Measurements from ENCODE around the gene SLC41A1. TPM values are rescaled to one million over a fixed set of nuclear protein-coding genes. Genes with fewer than 3 reads are reported as not detected.

Gene SLC41A1
- total RNA-seq, 1 donor from 2014 or later: 25.9 TPM

DNA sequence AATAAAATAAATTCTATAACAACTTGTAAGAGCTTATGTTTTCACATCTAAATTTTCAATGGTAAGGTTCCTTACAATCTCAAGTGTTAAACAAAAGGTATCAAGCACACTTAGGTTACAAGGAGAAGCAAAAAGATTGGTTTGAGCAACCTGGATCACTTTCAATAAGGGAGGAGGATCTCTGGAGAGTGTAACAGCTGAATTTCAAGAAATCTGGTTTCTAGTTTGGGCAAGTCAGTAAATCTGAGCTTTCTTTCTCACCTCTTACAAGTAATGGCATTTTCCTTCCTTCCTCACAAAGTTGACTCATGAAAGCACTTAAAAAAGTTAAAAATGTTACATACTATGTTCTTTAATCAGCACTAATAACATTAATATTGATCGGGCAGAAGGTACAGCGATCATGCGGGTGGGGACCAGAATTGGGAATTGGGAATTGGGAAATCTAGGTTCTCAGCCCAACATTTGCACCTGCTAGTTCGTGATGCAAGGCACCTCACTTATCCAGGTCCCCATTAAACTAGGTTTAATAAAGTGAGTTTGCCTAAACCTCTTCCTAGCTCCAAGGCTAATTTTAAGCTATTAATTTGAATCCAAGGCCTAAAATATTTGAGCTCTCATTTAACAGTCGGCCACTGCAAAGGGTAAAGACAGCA lies 66.1 kb downstream of the SLC41A1 start:
- Mint-ChIP-seq H3K27ac (peak overlapping the region; percentile 24), H3K9me3 (no peaks in the 10 kb centered on the region), H3K36me3 (peaks cover 20% of the 10 kb centered on the region), H3K4me1 (ENCODE audit: unreplicated experiment) (peaks cover 23% of the 10 kb centered on the region), H3K4me3 (peak overlapping the region; percentile 78), H3K27me3 (peaks cover 5% of the 10 kb centered on the region)
- TF ChIP-seq, protein P1, sequence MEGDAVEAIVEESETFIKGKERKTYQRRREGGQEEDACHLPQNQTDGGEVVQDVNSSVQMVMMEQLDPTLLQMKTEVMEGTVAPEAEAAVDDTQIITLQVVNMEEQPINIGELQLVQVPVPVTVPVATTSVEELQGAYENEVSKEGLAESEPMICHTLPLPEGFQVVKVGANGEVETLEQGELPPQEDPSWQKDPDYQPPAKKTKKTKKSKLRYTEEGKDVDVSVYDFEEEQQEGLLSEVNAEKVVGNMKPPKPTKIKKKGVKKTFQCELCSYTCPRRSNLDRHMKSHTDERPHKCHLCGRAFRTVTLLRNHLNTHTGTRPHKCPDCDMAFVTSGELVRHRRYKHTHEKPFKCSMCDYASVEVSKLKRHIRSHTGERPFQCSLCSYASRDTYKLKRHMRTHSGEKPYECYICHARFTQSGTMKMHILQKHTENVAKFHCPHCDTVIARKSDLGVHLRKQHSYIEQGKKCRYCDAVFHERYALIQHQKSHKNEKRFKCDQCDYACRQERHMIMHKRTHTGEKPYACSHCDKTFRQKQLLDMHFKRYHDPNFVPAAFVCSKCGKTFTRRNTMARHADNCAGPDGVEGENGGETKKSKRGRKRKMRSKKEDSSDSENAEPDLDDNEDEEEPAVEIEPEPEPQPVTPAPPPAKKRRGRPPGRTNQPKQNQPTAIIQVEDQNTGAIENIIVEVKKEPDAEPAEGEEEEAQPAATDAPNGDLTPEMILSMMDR (conservative IDR thresholded peaks at IDR 0.05): no peak
- DNase-seq (ENCODE audit: extremely low spot score, unreplicated experiment): no peak

DNA sequence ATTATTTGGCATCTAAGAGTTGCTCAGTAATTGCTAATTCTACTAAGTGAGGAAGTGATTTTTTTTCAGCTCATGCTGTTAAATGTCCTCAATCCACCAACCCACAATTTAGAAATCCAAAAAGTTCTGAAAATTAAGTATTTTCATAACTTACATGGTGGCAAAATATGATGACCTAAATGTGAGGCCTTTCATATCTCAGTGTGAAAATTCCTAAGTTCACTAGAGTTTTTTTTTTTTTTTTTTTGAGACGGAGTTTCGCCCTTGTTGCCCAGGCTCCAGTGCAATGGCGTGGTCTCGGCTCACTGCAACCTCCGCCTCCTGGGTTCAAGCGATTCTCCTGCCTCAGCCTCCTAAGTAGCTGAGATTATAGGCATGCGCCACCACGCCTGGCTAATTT lies 68.6 kb downstream of the SLC41A1 start:
- Mint-ChIP-seq H3K36me3 (peaks cover 21% of the 10 kb centered on the region), H3K9me3 (no peaks in the 10 kb centered on the region), H3K4me3 (no peak overlapping the region), H3K27me3 (no peaks in the 10 kb centered on the region), H3K4me1 (ENCODE audit: unreplicated experiment) (peaks cover 23% of the 10 kb centered on the region), H3K27ac (no peak overlapping the region)
- TF ChIP-seq, protein P1 (conservative IDR thresholded peaks at IDR 0.05): no peak
- no peak for DNase-seq (ENCODE audit: extremely low spot score, unreplicated experiment)

DNA sequence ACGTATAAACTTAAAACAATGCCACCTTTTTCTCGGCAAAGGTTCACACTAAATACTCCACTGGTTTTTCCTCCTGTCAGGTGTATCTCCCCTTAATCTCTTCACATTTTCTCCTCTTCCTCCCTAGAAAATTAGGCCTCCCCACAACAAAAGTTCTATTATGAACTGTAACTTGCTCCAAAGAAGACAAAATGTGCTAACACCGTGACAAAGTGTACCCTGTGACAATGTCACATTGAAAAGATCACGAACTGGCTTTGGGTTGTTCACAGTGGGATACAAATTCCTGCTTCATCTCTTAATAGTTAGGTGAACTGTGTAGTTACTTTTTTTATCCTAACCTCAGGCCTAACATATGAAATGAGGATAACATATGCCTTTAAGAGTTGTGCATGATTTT lies 69.0 kb downstream of the SLC41A1 start:
- no peak overlapping the region for H3K27ac Mint-ChIP-seq
- no peaks in the 10 kb centered on the region for H3K9me3 Mint-ChIP-seq
- H3K4me3 Mint-ChIP-seq: no peak overlapping the region
- H3K27me3 Mint-ChIP-seq: no peaks in the 10 kb centered on the region
- TF ChIP-seq, protein P1 (conservative IDR thresholded peaks at IDR 0.05): no peak
- peaks cover 26% of the 10 kb centered on the region for H3K4me1 Mint-ChIP-seq (ENCODE audit: unreplicated experiment)
- no peak for DNase-seq (ENCODE audit: extremely low spot score, unreplicated experiment)
- H3K36me3 Mint-ChIP-seq: peaks cover 24% of the 10 kb centered on the region

DNA sequence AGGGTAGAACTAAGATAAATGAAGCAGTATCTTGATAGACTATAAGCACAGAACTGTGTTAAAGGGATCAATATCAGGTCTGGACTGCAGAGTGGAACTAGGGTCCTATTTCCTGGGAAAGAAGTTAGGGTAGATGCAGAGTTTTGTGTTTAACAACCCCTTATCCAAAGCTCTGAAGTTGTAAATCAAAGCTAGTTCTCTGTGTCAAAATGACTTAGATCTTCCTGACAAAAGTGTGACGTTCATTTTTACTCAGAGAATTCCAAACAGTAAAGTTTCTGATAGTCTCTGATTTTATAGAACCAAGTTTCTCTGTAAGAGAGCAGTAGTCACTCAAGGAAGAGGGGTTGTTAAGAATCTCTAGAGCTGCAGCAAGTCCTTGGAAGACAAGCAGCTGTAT lies 71.3 kb downstream of the SLC41A1 start:
- peaks cover 21% of the 10 kb centered on the region for H3K4me1 Mint-ChIP-seq (ENCODE audit: unreplicated experiment)
- TF ChIP-seq, protein P1 (conservative IDR thresholded peaks at IDR 0.05): no peak
- no peaks in the 10 kb centered on the region for H3K9me3 Mint-ChIP-seq
- H3K36me3 Mint-ChIP-seq: peaks cover 25% of the 10 kb centered on the region
- no peak overlapping the region for H3K4me3 Mint-ChIP-seq
- no peak overlapping the region for H3K27ac Mint-ChIP-seq
- DNase-seq (ENCODE audit: extremely low spot score, unreplicated experiment): no peak
- H3K27me3 Mint-ChIP-seq: no peaks in the 10 kb centered on the region

DNA sequence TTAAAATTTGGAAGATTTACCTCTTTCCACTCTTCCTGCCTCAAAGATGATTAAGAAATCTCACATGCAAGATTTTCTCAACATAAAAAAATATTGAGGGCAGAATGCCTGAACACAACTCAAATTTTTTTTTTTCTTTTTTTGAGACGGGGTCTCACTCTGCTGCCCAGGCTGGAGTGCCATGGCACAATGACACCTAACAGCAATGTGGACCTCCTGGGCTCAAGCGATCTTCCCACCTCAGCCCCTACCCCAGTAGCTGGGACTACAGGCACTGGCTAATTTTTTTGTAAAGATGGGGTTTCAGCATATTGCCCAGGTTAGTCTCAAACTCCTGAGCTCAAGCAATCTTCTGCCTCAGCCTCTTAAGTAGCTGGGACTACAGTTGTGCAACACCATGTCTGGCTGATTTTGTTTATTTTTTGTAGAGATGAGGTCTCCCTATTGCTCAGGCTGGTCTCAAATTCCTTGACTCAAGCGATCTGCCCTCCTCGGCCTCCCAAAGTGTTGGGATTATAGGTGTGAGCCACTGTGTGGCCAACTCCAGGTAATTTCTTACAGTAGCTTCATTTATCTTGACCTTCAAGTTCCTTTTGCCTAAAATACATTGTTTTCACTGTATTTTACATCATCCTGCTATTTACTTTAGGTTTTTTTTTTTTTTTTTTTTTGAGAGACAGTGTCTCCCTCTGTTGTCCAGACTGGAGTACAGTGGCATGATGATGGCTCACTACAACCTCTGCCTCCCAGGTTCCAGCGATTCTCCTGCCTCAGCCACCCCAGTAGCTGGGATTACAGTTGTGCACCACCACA lies 73.4 kb downstream of the SLC41A1 start:
- Mint-ChIP-seq H3K4me3 (no peak overlapping the region), H3K27ac (no peak overlapping the region), H3K9me3 (no peaks in the 10 kb centered on the region), H3K36me3 (peaks cover 25% of the 10 kb centered on the region), H3K27me3 (no peaks in the 10 kb centered on the region), H3K4me1 (ENCODE audit: unreplicated experiment) (peaks cover 15% of the 10 kb centered on the region)
- TF ChIP-seq, protein P1 (conservative IDR thresholded peaks at IDR 0.05): no peak
- DNase-seq (ENCODE audit: extremely low spot score, unreplicated experiment): no peak

Other genes with a start within 250 kb of the SLC41A1 start
- 20.9 and 27.6 TPM in 2 replicates for gene ELK4, start 181.2 kb downstream of the SLC41A1 start, total RNA-seq (ENCODE audit: low replicate concordance)
- 3.9 and 4.2 TPM in 2 replicates for gene SLC45A3, start 132.7 kb downstream of the SLC41A1 start, total RNA-seq (ENCODE audit: low replicate concordance)
- 185 and 340 TPM in 2 replicates for gene NUCKS1, start 63.0 kb downstream of the SLC41A1 start, total RNA-seq (ENCODE audit: low replicate concordance)
- 13.6 and 22.5 TPM in 2 replicates for gene RAB29, start 37.7 kb downstream of the SLC41A1 start, total RNA-seq (ENCODE audit: low replicate concordance)
- gene PM20D1, start 36.9 kb upstream of the SLC41A1 start, total RNA-seq (ENCODE audit: low replicate concordance): not detected in 2 replicates
- 0.45 and 2.5 TPM in 2 replicates for gene SLC26A9, start 130.3 kb upstream of the SLC41A1 start, total RNA-seq (ENCODE audit: low replicate concordance)
- 0.26 and 0.82 TPM in 2 replicates for gene RAB7B, start 190.2 kb upstream of the SLC41A1 start, total RNA-seq (ENCODE audit: low replicate concordance)
- 28.6 and 42.0 TPM in 2 replicates for gene CTSE, start 210.7 kb upstream of the SLC41A1 start, total RNA-seq (ENCODE audit: low replicate concordance)
- not detected in 2 replicates for gene RHEX, start 240.0 kb upstream of the SLC41A1 start, total RNA-seq (ENCODE audit: low replicate concordance)

All from type B pancreatic cell (in vitro differentiated cells).